Large intestine (tissue), 3 donors: Measurements from ENCODE around the gene KDM8. TPM values are rescaled to one million over a fixed set of nuclear protein-coding genes. Genes with fewer than 3 reads are reported as not detected.
A peak's percentile ranks its signal among the peaks of the same experiment; 100 is the strongest.

Source experiments
- DNase-seq, 2 donors: peaks; one replicate each; pipeline versions ENCODE4 v3.0.0 to v3.0.0-alpha.2; 2013
- H3K27ac ChIP-seq: one replicate; pipeline ENCODE4 v1.5.1; 2013; ENCODE audit warnings: low read length
- H3K27me3 ChIP-seq: 2 replicates; pipeline ENCODE4 v1.6.1; 2013; ENCODE audit warnings: low read length; ENCODE audit not compliant: control insufficient read depth, insufficient read depth
- H3K36me3 ChIP-seq: 2 replicates; pipeline ENCODE4 v1.6.1; 2013; ENCODE audit warnings: low read length; ENCODE audit not compliant: control insufficient read depth, insufficient read depth
- H3K4me1 ChIP-seq: one replicate; pipeline ENCODE4 v1.6.1; 2013; ENCODE audit warnings: low read length; ENCODE audit not compliant: control insufficient read depth, insufficient read depth
- H3K4me3 ChIP-seq: one replicate; pipeline ENCODE4 v1.5.1; 2013; ENCODE audit warnings: low read length
- H3K9me3 ChIP-seq: one replicate; pipeline ENCODE4 v1.6.1; 2013; ENCODE audit warnings: mild to moderate bottlenecking, low read depth, low read length, moderate library complexity; ENCODE audit not compliant: control insufficient read depth
- WGBS: methylation state at CpG from one replicate; pipeline ENCODE4 v1.1.5; 2013; ENCODE audit warnings: low lambda C conversion rate; ENCODE audit not compliant: insufficient coverage; 5-methylcytosine and 5-hydroxymethylcytosine counted together
- polyA plus RNA-seq: library from polyadenylated mRNA; unstranded; fragments of 120-200 nt; gene quantifications from one replicate; pipeline ENCODE4 v1.2.1, GENCODE V29; 2013

The KDM8 gene
- polyA plus RNA-seq, 1 donor = 32.1 TPM

GRCh38 chr16:27229891-27230470 lies 26.7 kb downstream of the KDM8 start:
- Histone ChIP-seq H3K4me1 (peaks cover 65% of the 10 kb centered on the region), H3K27ac (peak overlapping the region; percentile 90)
- no CpG with 5 or more reads among the region's 18 CpGs for WGBS

DNA sequence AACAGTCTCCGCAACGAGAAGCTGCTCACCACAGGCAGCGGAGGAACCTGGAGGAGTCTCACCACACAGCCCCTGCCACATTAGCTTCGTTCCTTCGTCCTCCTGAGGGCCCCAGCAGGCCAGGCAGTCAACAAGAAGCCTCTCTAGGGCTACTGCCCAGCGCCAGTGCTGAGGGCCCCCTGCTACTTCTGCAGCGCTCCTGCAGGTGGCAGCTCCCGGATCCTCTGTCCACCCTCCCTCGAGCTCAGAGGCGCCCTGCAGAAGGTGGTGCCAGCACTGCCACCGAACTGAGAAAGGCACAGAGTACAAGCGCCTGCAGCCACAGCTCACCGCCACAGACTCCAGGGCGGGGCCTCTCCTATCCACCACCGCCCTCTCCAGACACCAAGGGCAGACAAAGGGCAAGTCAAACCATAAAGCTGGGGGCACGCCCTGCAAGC lies 27.3 kb downstream of the KDM8 start:
- no peaks in the 10 kb centered on the region for H3K27me3 ChIP-seq
- peak; percentile 88 to 93 for DNase-seq
- H3K4me3 ChIP-seq = no peak overlapping the region
- H3K4me1 ChIP-seq = peaks cover 65% of the 10 kb centered on the region
- WGBS = no CpG with 5 or more reads among the region's 16 CpGs
- H3K27ac ChIP-seq = peak overlapping the region; percentile 90
- H3K9me3 ChIP-seq = no peaks in the 10 kb centered on the region
- H3K36me3 ChIP-seq = peaks cover 32% of the 10 kb centered on the region

More at GRCh38 chr16:27229891-27230470, 26.7 kb downstream of the KDM8 start:
- H3K27me3 ChIP-seq = no peaks in the 10 kb centered on the region
- no peak overlapping the region for H3K4me3 ChIP-seq
- H3K9me3 ChIP-seq = no peaks in the 10 kb centered on the region
- no peak for DNase-seq
- peaks cover 36% of the 10 kb centered on the region for H3K36me3 ChIP-seq

- peaks cover 32% of the 10 kb centered on the region for H3K36me3 ChIP-seq
- no CpG with 5 or more reads among the region's 8 CpGs for WGBS
- H3K4me3 ChIP-seq = no peak overlapping the region
- peaks cover 59% of the 10 kb centered on the region for H3K4me1 ChIP-seq
- no peaks in the 10 kb centered on the region for H3K27me3 ChIP-seq
- no peak overlapping the region for H3K27ac ChIP-seq
- H3K9me3 ChIP-seq = no peaks in the 10 kb centered on the region
- no peak for DNase-seq
These were observed 28.4 kb downstream of the KDM8 start for GRCh38 chr16:27231692-27232060.

DNA sequence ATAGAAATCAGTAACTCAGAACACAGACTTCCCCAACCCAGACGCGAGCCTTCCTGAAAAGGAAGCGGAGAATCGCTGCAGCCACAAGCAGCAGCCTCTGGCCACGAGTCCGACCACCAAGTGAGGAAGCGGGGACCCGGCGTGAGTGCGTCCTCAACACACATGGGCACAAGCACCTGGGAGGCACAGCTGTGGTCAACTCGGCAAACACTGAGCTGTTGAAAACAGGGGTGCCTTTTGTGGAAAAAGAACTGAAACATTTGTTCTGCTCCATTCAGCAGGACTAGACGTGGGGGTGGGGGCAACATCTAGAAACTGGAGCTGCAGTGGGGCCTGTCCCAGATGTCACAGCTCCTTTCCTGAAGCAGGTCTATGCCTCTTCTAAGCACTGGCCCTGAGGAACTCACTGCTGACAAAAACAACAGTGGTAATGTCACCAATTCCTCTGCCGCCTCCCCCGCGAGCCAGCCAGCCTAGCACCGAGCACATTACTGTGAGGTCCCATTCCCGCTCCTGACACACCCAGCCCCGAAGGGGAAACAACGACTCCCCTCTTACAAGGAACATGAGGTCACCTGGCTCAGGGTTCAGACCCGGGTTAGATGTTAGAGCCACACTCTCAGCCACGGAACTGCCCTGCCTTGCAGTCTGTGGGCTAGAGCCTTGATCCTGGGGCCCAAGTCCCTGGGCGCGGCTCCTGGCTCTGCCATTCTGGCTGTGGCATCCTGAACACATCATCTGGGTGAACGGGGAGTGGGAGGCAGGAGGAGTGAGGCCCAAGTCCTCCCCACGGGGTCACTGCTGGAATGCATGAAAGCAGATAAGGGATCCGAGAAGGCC lies 29.0 kb downstream of the KDM8 start:
- H3K4me1 ChIP-seq = peaks cover 53% of the 10 kb centered on the region
- peak; percentile 54 to 78 for DNase-seq

GRCh38 chr16:27232901-27233625 lies 29.7 kb downstream of the KDM8 start:
- Histone ChIP-seq H3K4me1 (peaks cover 51% of the 10 kb centered on the region), H3K36me3 (peaks cover 27% of the 10 kb centered on the region), H3K4me3 (no peak overlapping the region), H3K27me3 (no peaks in the 10 kb centered on the region), H3K27ac (peak overlapping the region; percentile 32), H3K9me3 (no peaks in the 10 kb centered on the region)
- WGBS = no CpG with 5 or more reads among the region's 13 CpGs
- no peak for DNase-seq

More for the DNA sequence above, 29.0 kb downstream of the KDM8 start:
- Histone ChIP-seq H3K36me3 (peaks cover 27% of the 10 kb centered on the region), H3K9me3 (no peaks in the 10 kb centered on the region), H3K4me3 (no peak overlapping the region), H3K27ac (peak overlapping the region; percentile 32), H3K27me3 (no peaks in the 10 kb centered on the region)
- WGBS = no CpG with 5 or more reads among the region's 26 CpGs

- Histone ChIP-seq H3K27me3 (no peaks in the 10 kb centered on the region), H3K27ac (no peak overlapping the region), H3K4me3 (no peak overlapping the region), H3K4me1 (peaks cover 50% of the 10 kb centered on the region), H3K9me3 (no peaks in the 10 kb centered on the region), H3K36me3 (peaks cover 27% of the 10 kb centered on the region)
- WGBS = no CpG with 5 or more reads among the region's 6 CpGs
- no peak for DNase-seq
These were observed 30.4 kb downstream of the KDM8 start for GRCh38 chr16:27233731-27234130.

- WGBS = no CpG with 5 or more reads among the region's 8 CpGs
- Histone ChIP-seq H3K9me3 (no peaks in the 10 kb centered on the region), H3K36me3 (peaks cover 27% of the 10 kb centered on the region), H3K4me3 (no peak overlapping the region), H3K27ac (no peak overlapping the region), H3K4me1 (peaks cover 46% of the 10 kb centered on the region), H3K27me3 (no peaks in the 10 kb centered on the region)
- no peak for DNase-seq
These were observed 30.8 kb downstream of the KDM8 start for GRCh38 chr16:27234171-27234570.

- Histone ChIP-seq H3K36me3 (peaks cover 27% of the 10 kb centered on the region), H3K4me3 (no peak overlapping the region), H3K9me3 (no peaks in the 10 kb centered on the region), H3K4me1 (peaks cover 43% of the 10 kb centered on the region), H3K27ac (no peak overlapping the region), H3K27me3 (no peaks in the 10 kb centered on the region)
- no CpG with 5 or more reads among the region's 4 CpGs for WGBS
- no peak for DNase-seq
These were observed 31.3 kb downstream of the KDM8 start for GRCh38 chr16:27234603-27235002.

DNA sequence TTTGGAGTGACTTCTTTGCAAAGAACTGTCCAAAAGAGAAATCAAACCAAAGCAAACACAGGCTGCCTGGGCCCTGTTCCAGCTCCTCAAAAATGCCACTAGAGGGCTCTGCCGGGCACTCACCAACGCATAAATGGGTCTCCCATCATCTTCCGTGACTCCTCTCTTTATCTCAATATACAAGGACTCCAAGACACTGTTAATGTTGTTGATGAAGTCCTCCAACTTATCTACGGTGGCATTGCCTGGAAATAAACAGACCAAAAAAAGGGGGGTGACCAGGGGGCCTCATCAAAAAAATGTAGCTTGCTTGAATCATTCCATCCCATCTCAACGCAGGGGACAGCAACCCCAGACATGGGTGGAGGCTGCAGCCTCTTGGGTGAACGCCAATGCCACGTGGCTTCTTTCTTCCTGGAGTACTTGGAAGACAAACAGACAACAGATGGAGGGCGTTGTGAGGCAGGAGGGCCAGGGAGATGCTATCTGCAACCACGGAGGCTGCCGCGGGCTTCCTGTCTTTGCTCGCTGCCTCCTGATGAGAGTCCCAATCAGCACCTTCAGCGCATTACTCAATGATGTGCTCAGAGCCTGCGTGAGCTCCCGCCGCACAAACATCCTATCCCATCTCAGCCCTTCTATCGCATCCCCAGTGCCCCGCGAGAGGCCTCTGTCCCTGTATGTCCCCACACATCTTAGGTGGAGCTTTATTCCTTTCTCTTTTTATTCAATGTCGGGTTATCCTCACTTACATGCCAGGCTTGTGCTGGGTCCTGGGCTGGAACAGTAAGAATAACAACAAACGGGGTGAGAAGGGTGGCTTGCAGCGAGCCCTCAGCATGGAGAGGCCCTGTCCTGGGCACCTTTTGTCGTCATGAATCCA lies 32.0 kb downstream of the KDM8 start:
- Histone ChIP-seq H3K9me3 (no peaks in the 10 kb centered on the region), H3K36me3 (peaks cover 24% of the 10 kb centered on the region), H3K4me1 (peaks cover 36% of the 10 kb centered on the region), H3K27ac (peak overlapping the region; percentile 32), H3K27me3 (no peaks in the 10 kb centered on the region), H3K4me3 (no peak overlapping the region)
- no CpG with 5 or more reads among the region's 23 CpGs for WGBS
- peak; percentile 68 to 80 for DNase-seq

DNA sequence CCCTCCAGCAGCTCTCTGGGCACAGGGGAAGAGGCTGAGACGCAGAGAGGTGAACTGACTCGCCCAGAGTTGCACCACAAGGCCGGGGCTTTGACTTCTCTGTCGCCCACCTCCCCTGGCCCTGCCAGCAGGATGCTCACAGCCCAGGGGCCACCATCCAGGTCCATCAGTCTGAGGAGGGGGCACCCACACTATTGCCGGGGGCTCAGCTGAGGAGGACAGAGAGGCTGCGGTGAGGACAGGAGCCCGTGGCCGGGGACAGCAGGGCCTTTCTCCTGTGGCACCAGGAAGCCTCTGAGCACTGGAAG lies 32.6 kb downstream of the KDM8 start:
- H3K27ac ChIP-seq = peak overlapping the region; percentile 32
- no peak for DNase-seq
- WGBS = no CpG with 5 or more reads among the region's 8 CpGs
- no peaks in the 10 kb centered on the region for H3K27me3 ChIP-seq
- no peak overlapping the region for H3K4me3 ChIP-seq
- peaks cover 30% of the 10 kb centered on the region for H3K4me1 ChIP-seq
- no peaks in the 10 kb centered on the region for H3K9me3 ChIP-seq
- H3K36me3 ChIP-seq = peaks cover 26% of the 10 kb centered on the region
